NCI-H345 treated with DMSO at 0.1 percent for 48 hours (cell line): ENCODE data around the gene MRPS35.

Experiments
- DNase-seq: peaks from one replicate; lab custom pipeline; 2025; ENCODE audit not compliant: unreplicated experiment; lab: John Stamatoyannopoulos, UW

Gene MRPS35

GRCh38 chr12:27710592-27711316 is at the start of gene MRPS35:
TSS of gene MRPS35 (plus strand) at chr12:27710832. CDS start at chr12:27710844, 12 bp downstream.
- peak; percentile 85 for DNase-seq

DNA sequence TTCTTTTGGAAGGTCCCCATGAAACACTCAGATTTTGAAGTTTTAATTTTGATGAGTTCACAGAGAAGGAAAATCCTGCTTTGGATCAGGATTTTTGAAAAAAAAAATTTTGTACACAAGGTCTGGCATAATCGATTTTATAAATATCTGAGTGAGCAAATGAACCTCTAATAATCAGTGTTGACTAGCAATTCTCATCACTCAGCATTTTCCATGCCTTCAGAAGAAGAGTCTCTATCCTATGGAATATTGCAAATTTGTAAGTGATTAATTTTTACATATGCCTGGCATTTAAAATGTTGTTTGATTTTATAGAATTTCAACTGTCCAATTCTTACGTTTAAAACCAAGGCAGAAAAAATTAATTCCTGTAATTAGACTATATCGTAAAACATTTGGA is 44.9 kb upstream of the MRPS35 start:
- no peak for DNase-seq

GRCh38 chr12:27666510-27666909 is 44.1 kb upstream of the MRPS35 start:
- DNase-seq: no peak

DNA sequence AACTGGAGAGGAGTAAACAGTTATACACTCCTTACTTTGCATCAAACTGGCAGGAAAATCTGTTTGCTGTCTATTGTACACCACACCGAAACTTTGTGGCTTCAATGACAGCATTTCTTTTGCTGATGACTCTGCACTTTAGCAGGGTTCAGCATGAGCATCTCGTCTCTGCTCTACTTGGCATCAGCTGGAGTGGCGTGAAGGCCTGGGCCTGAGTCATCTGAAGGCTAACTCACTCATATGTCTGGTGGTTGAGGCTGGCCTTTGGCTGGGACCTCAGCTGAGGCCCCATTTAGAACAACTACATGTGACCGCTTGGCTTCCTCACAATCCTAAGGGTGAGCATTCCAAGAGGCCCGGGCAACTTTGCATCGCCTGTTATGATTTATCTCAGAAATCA is 43.1 kb upstream of the MRPS35 start:
- DNase-seq: no peak

DNA sequence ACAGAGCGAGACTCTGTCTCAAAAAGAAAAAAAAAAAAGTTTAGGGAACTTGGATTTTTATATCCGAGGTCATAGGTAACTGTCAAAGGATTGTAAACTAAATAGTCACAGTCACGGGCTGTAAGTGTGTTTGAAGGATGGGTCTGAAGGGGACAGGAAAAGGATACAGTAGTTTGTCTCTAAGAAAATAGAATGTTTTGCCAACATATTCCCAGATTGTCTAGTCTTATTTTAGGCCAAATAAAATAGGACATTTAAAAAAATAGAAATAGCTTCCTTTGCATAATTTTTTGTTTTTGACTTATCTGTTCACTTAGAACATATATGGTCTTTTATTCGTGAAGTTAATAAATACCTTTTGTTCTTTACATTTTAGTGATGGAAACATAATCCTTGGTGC is 38.6 kb upstream of the MRPS35 start:
- DNase-seq: no peak

DNA sequence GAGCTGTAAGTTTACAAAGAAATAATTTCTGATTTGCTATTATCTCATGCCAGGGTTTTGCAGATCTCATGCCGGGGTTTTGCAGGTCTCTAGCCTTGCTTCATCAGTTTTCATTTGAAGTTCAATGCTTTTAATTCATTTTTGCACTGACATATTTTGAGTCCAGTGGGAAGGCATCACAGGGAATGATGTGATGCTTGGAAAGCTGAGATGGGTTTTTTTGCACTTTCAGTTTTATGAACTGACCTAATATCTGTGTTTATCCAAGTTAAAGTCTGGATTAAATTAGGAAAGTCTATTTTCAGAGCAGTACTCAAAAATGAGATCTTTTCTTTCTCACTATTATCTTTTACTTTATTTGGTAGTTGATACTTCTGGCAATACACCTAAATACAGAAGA is 38.0 kb upstream of the MRPS35 start:
- no peak for DNase-seq

GRCh38 chr12:27673101-27673718 is 37.4 kb upstream of the MRPS35 start:
- no peak for DNase-seq

- no peak for DNase-seq
Measured at GRCh38 chr12:27674989-27675388, 35.6 kb upstream of the MRPS35 start.

DNA sequence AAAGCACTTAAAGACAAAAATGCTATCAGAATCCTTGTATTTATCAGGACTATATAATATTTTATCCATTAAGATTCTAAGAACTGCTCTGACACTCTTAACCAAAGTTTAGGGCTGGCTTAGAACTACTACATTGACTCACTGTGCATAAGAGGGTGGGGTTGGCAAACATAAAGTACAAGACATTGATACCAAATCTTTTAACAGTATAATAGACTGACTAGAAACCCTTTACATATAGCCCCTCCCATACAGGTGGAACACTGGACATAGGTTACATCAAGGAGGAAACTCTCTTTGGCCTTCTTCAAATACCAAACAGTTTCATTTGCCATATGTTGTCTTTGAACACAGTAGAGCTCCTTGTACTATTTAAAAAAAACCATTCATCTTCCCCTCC is 30.0 kb upstream of the MRPS35 start:
- DNase-seq: no peak

DNA sequence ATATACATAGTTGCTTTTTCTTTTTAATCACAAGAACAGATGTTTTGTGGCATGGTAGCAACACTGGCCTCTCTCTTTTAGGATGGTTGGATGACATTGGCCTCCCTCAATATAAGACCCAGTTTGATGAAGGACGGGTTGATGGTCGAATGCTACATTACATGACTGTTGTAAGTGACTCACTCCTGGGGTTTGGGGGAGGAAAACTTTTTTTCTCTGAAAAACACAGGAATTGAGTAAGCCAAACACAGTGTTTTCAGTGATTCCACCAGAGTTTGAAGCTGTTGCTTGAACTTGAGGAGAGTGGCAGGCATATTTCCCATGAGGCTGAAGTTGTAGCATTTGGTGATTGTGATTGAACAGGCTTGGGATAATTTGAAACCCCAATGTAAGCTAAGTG is 28.1 kb upstream of the MRPS35 start:
- DNase-seq: no peak

DNA sequence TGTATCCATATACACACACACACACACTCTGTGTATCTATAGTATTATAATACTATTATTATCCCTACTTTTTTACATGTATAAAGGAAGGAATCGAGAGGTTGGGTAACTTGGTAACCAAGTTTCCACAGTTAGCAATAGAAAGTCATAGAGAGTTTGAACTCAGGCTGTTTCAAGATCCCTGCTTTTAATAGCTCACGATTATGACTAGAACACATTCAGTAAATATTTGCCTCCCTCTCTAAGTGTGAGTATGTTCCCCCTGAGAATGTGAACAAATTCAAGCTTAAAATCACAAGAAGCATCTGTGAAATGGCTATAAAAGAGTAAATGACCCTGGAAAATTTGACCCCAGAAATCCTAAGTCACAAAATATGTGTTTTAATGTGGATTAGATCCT is 25.4 kb upstream of the MRPS35 start:
- no peak for DNase-seq

DNA sequence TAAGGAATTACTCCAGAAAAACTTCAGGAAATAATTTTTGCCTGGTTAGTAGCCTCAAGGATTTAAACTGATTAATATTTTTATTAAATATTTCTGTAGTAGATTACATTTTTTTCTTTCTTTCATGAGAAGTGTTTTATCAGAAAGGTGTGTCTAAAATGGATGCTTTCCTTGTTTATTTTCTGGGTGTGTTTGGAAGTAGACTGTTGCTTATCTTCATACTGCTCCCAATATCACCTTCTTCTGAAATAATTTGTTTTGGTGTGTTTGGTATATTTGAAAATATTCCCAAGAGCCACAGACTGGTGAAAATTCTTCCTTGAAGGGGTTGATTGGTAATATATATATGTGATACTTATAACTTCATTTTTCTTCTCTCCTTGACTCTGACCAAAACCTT is 24.5 kb upstream of the MRPS35 start:
- DNase-seq: no peak

GRCh38 chr12:27688671-27689070 is 22.0 kb upstream of the MRPS35 start:
- no peak for DNase-seq

- no peak for DNase-seq
Measured at GRCh38 chr12:27689558-27690180, 21.0 kb upstream of the MRPS35 start.

DNA sequence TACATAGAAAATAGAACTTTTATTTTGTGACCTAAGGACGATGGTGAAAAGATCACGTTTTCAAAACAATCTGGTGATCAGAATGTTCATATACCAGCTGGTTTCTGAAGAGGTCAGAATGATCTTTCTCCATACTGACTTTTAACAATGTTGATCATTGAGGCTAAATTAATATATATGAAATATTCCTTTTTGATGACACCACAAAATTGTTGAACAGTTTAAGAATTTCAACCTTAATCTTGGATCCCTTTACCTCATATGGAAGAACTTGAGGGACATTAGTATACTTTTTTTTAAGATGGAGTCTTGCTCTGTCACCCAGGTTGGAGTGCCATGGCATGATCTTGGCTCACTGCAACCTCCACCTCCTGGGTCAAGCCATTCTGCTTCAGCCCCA is 17.2 kb upstream of the MRPS35 start:
- DNase-seq: no peak

- DNase-seq: no peak
Measured at GRCh38 chr12:27695556-27696292, 14.9 kb upstream of the MRPS35 start.

GRCh38 chr12:27696293-27696652 is 14.4 kb upstream of the MRPS35 start, which contains the start of gene REP15:
TSS of gene REP15 (plus strand) at chr12:27696447. CDS start at chr12:27696563, 116 bp downstream.
- DNase-seq: no peak

DNA sequence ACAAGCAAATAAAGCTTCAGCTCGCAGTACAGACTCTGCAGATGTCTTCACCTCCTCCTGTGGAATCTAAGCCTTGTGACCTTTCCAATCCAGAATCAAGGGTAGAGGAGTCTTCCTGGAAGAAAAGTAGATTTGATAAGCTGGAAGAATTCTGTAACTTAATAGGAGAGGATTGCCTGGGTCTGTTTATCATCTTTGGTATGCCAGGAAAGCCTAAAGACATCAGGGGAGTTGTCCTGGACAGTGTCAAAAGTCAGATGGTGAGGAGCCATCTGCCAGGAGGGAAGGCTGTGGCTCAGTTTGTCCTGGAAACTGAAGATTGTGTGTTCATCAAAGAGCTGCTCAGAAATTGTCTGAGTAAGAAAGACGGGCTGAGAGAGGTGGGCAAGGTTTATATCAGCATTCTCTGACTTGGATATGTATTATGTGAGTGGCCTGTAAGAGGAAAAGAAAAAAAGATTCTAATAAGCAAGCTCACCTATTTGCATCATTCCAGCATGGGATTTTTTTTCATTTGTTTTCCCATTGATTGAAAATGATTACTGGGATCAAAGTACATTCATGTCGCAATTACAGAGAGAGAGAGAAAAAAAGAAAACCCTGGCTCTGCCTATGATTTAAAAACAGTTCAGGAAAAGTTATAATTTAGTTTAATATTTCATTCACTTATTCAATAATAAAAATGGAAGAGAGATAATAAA is 13.6 kb upstream of the MRPS35 start:
- no peak for DNase-seq

GRCh38 chr12:27703720-27704452 is 6.7 kb upstream of the MRPS35 start:
- DNase-seq: peak; percentile 19

DNA sequence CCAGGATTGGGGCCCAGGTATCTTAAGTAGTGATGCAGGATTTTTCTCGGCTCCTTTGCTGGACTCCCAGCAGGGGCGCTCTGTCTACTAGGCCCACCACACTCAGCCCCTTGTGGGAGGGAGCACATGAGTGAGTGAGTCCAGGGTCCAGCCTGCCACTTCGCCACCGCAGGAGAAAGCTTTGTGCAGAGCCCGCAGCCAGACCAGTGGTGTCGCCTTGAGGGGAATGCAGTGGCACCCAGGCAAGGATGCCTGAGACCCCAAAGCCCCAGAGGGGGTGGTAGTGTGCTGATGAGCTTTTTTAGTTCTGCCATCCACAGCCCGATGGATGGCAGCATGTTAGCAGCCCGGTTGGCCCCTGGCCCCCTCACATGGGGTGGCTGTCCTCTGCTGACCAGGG is 5.4 kb upstream of the MRPS35 start:
- DNase-seq: no peak
